Activated T-helper 2 cell treated with anti-CD3 and anti-CD28 coated beads, Interferon-gamma antibody, Interleukin-2, Interleukin-4, amounts not matched to agents 10 μg/mL and 5 μg/mL and 100 μg/mL, durations not matched to agents 14 hours and 24 hours and 36 hours (primary cell): Measurements from ENCODE around the gene SLC39A1. TPM values are rescaled to one million over a fixed set of nuclear protein-coding genes. Genes with fewer than 3 reads are reported as not detected.

ENCODE experiments used
- DNase-seq: peaks from one replicate; pipeline ENCODE4 v3.0.0; 2021; ENCODE audit warnings: low spot score
- H3K27ac Mint-ChIP-seq: one replicate; pipeline ENCODE4 v1.8.0; 2021; ENCODE audit warnings: mixed read lengths
- H3K27me3 Mint-ChIP-seq: one replicate; pipeline ENCODE4 v1.8.0; 2021; ENCODE audit warnings: low read depth, mixed read lengths
- H3K36me3 Mint-ChIP-seq: one replicate; pipeline ENCODE4 v1.8.0; 2021; ENCODE audit warnings: low read depth, mixed read lengths
- H3K4me1 Mint-ChIP-seq: one replicate; pipeline ENCODE4 v1.8.0; 2021; ENCODE audit warnings: low read depth, mixed read lengths
- H3K4me3 Mint-ChIP-seq: one replicate; pipeline ENCODE4 v1.8.0; 2021; ENCODE audit warnings: low read depth, mild to moderate bottlenecking, moderate library complexity, mixed read lengths
- H3K9me3 Mint-ChIP-seq: one replicate; pipeline ENCODE4 v1.8.0; 2021; ENCODE audit warnings: mixed read lengths
- intact Hi-C: fragments of 100-400 bp; cut with micrococcal nuclease; formaldehyde crosslinking; loops from one replicate; pipeline ENCODE4 v1.15.1; 2023
- total RNA-seq: library from RNA; stranded (reverse); gene quantifications from 2 replicates; pipeline ENCODE4 v1.2.3, GENCODE V29; 2022

SLC39A1 gene
- total RNA-seq, 1 donor from 2014 or later: 76.5 TPM

DNA sequence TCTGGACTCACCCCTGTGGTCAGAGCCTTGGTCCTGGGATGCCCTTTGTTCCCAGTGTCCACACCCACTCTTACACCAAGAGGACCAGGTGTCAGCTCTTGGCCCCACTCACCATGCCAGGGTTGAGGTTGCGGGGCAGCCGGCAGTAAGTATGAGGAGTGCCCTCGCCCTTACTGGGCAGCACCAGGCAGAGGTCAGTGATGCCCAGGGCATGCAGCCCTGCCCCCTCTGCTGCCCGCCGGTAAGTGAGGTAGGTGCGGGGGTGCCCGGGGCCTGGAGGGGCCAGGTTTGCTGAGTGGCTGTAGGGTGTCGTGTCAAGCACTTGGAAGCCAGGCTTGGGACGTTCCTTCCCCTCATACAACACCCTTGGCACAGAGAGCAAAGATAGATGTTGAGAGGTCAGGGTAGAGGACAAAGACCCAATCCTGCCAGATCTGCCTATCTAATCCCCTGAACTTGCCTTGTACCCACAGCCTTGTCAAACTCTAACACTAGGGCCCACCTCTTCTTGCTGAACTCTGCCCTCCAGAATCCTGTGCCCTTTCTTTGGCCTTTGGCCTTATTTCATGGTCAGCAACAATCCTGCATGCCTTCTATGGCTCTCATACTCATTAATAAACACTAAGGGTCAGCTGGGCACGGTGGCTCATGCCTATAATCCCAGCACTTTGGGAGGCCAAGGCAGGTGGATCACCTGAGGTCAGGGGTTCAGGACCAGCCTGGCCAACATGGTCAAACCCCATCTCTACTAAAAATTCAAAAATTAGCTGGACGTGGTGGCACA, 20.4 kb downstream of the SLC39A1 start:
- H3K4me3 Mint-ChIP-seq: no peak overlapping the region
- no peak overlapping the region for H3K27ac Mint-ChIP-seq
- no peaks in the 10 kb centered on the region for H3K9me3 Mint-ChIP-seq
- peaks cover 20% of the 10 kb centered on the region for H3K4me1 Mint-ChIP-seq
- H3K27me3 Mint-ChIP-seq: no peaks in the 10 kb centered on the region
- no peak for DNase-seq
- peaks cover 67% of the 10 kb centered on the region for H3K36me3 Mint-ChIP-seq
- intact Hi-C loops: no loop called here

DNA sequence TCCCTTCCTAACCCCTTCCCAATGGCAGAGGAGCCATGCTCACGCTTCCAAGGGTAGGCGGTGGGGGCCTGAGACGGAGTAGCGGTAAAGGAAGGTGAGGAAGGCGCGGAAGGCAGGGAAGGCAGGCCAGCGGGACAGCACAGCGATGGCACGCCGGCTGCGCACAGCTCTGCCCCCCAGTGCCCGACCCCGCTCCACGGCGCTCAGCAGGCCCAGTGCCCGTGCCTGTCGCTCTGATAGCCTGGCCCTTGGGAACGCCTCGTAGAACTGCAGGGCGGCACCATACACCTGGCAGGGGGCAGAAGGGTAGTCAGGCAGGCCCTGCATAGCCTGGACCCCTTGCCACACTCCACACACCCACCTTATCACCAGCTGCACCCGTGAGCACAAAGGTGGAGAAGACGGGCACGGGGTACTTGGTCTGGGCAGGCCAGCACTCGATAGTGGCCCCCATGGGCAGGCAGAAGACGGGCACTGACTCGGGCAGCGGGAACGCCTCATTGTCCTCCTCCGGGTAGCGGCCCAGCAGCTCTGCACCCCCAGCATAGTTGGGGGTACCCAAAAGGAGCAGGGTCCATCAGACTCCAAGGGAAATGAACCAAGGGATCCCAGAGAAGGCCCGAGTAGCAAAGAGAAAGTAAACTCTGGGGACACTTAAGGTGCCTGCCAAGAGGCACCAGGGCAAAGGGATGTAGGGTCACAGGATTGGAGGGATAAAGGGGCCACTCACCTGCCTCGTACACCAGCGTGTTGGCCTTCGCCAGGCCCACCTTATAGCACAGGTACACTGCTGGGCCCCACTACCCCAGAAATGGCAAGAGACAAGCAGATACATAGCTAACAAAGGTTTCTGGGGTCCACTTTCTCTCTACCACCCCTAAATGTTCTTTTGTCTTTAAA, 21.3 kb downstream of the SLC39A1 start:
- Mint-ChIP-seq H3K27me3 (no peaks in the 10 kb centered on the region), H3K36me3 (peaks cover 68% of the 10 kb centered on the region), H3K4me1 (peaks cover 19% of the 10 kb centered on the region), H3K4me3 (no peak overlapping the region), H3K27ac (no peak overlapping the region), H3K9me3 (no peaks in the 10 kb centered on the region)
- intact Hi-C loops: no loop called here
- no peak for DNase-seq

DNA sequence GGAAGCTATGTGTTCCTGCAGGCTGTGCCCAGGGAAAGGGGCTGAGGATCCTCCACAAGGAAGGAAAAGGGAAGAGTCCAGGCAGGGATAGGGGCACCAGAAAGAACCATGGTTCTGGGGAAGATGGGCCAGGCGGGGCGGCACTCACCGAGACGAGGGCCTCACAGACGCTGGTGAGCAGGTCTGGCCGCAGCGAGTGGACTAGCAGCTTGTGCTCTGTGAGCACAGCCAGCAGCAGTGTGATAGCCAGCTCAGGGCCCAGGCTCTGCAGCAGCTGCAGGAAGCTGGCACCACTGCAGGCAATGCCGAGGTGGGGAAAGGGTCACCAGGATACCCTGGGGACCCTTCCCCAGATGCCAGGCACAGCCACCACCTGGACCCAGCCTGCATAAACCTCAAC, 22.6 kb downstream of the SLC39A1 start:
- Mint-ChIP-seq H3K9me3 (no peaks in the 10 kb centered on the region), H3K27ac (no peak overlapping the region), H3K36me3 (peaks cover 76% of the 10 kb centered on the region), H3K4me1 (peaks cover 15% of the 10 kb centered on the region), H3K27me3 (no peaks in the 10 kb centered on the region), H3K4me3 (no peak overlapping the region)
- intact Hi-C loops: no loop called here
- no peak for DNase-seq

DNA sequence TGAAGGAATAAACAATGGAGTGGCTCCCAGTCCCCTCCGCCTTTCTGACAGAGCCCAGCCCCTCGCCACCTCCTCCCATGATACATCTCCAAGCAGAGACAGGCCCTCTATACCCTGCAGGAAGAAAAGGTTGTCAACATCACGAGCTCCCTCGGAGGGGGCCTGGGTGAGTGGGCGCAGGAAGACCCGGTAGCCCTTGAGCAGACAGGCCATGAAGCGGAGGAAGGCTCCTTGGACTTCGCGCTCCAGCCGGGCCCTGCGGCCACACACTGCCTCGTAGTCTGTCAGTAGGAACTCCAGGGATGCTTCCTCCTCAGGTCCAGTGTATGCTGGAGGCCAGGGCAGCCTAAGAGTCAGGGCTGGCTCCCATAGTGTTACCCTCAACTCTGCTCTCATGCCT, 23.9 kb downstream of the SLC39A1 start:
- no peak for DNase-seq
- Mint-ChIP-seq H3K4me1 (peaks cover 10% of the 10 kb centered on the region), H3K27me3 (no peaks in the 10 kb centered on the region), H3K4me3 (no peak overlapping the region), H3K9me3 (no peaks in the 10 kb centered on the region), H3K27ac (no peak overlapping the region), H3K36me3 (peaks cover 85% of the 10 kb centered on the region)
- intact Hi-C loops: no loop called here

DNA sequence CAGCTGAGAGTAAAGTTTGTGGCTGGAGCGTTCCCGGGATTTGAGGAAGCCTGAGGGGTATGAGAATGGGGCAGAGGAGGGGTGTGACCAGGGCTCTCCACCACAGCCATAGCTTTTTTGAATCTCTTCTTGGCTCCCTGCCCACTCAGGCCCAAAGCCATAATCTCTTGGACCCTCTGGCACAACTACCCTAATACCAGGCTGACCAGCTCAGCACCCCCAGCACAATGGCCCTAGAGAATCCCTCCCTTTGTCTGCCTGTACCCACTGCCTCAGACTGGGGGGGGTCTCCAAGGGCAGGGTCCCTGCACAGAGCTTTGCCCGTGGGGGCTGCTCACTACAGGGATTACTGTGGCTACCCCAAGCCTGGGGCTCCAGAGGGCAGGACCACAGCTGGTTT, 24.3 kb downstream of the SLC39A1 start:
- Mint-ChIP-seq H3K36me3 (peaks cover 85% of the 10 kb centered on the region), H3K9me3 (no peaks in the 10 kb centered on the region), H3K27ac (no peak overlapping the region), H3K4me3 (no peak overlapping the region), H3K4me1 (peaks cover 7% of the 10 kb centered on the region), H3K27me3 (no peaks in the 10 kb centered on the region)
- DNase-seq: no peak
- intact Hi-C loops: no loop called here

DNA sequence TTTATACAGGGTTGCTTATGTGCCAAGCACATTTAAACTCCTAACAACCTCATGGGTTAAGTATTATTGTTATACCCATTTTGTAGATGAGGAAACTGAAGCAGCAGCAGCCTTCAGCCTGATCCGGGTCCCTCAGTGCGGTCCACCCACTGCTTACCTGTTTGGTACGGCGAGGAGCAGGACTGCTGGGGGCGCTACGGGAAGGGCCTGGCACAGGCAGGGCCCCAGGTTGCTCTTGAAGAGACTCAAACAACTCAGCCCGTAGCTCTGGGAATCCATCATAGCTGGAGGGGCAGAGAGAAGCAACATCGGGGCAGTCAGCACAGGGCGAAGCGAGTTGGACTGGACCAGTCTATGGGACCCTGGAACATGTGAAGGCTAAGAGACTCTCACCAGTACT, 26.0 kb downstream of the SLC39A1 start:
- no peak overlapping the region for H3K4me3 Mint-ChIP-seq

DNA sequence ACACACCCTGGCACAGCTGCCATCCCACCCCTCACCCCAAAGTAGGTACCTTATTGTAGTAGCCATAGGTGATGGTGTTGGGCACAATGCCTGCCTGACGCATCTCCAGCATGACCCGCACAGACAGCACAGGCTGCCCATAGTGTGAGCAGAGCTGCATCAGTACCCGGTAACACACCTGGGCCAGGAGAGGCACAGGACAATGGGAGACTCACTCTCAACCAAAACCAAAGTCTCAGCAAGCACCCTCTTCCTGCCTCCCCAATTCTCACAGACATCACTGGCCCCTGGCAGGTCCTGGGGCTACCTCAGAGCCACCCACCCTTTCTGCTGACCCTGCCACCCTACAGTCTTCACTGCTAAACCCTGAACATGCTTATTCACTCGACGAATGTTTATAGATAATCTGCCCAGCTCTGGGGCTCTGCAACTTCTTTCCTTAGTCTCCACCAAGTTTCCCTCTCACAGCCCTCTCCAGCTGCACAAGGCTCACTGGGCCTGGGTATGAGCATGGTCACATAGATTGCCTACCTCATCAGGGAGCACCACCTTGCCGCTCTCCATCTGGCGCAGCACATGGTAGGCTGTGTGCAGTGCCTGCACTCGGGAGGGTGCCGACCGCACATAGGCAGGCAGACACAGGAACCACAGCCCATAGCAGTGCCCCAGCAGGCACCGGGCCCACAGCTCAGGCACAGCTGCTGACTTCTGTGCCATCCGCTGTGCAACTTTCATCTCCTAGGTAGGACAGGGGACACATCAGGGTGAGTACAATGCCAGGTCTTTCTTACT, 27.1 kb downstream of the SLC39A1 start:
- intact Hi-C loops: no loop called here
- Mint-ChIP-seq H3K4me3 (no peak overlapping the region), H3K36me3 (peaks cover 78% of the 10 kb centered on the region), H3K27ac (no peak overlapping the region), H3K27me3 (no peaks in the 10 kb centered on the region), H3K9me3 (no peaks in the 10 kb centered on the region), H3K4me1 (no peaks in the 10 kb centered on the region)
- DNase-seq: no peak

More for the DNA sequence above, 26.0 kb downstream of the SLC39A1 start:
- Mint-ChIP-seq H3K27ac (no peak overlapping the region), H3K4me1 (no peaks in the 10 kb centered on the region), H3K9me3 (no peaks in the 10 kb centered on the region), H3K27me3 (no peaks in the 10 kb centered on the region), H3K36me3 (peaks cover 81% of the 10 kb centered on the region)
- intact Hi-C loops: no loop called here
- DNase-seq: no peak

DNA sequence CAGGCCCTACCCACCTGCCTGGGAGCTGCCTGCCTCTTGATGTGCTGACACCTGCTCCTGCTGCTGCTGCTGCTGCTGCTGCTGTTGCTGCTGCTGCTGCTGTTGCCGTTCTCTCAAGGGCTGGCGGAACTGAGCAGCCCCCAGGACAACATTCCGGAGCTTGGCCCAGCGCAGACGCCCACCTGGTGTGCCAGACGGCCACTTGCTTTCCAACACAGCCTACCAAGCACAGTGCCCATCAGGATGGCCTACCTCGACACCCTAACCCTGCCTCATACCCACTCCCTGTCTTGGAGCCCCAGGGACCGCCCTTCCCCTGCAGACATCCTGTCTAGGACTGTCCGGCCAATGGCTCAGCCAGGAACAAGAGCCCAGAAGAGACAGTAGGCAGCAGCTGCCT, 28.6 kb downstream of the SLC39A1 start:
- no peak for DNase-seq
- Mint-ChIP-seq H3K36me3 (peaks cover 76% of the 10 kb centered on the region), H3K4me3 (no peak overlapping the region), H3K27me3 (no peaks in the 10 kb centered on the region), H3K27ac (no peak overlapping the region), H3K4me1 (no peaks in the 10 kb centered on the region), H3K9me3 (no peaks in the 10 kb centered on the region)
- intact Hi-C loops: no loop called here

DNA sequence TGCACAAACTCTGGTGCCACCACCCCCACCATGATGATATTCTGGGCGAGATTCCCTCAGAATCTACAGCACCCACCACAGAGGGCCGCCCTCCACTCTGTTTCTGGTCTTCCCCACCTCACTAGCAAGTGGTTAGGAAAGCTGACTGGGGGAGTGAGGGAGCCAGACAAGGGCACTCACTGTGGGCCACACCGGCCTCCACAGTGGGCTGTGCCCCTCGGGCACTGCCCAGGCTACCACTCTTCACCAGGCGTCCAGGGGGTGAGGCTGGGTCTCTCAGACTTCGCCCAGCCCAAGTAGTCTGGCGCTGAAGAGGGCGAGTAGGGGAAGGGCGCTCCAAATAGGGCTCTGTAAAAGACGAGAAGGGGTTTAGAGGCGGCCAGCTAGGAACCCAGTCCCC, 29.4 kb downstream of the SLC39A1 start:
- intact Hi-C loops: no loop called here
- DNase-seq: no peak
- Mint-ChIP-seq H3K36me3 (peaks cover 74% of the 10 kb centered on the region), H3K27me3 (no peaks in the 10 kb centered on the region), H3K4me1 (no peaks in the 10 kb centered on the region), H3K27ac (no peak overlapping the region), H3K4me3 (no peak overlapping the region), H3K9me3 (no peaks in the 10 kb centered on the region)

DNA sequence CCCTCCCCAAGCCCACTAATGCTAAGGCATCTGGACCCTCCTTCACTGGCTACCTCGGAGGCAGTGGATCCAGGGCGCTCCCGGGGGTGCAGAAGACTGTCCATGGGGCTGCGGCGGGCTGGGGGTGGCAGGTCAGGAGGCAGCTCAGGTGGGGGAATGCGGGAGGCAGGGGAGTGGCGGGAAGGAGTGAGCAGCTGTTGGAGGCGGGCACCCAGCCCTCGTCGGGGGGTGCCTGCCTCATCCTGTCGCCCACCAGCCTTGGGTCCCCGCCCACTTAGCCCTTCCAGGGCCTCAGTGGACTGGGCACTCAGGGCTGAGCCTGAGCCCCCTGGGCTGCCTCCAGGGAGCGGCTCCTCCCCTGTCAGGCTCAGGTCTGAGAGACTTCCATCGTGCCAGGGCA, 29.9 kb downstream of the SLC39A1 start:
- no peaks in the 10 kb centered on the region for H3K9me3 Mint-ChIP-seq
- no peaks in the 10 kb centered on the region for H3K4me1 Mint-ChIP-seq
- intact Hi-C loops: no loop called here
- no peak for DNase-seq
- no peaks in the 10 kb centered on the region for H3K27me3 Mint-ChIP-seq
- peaks cover 73% of the 10 kb centered on the region for H3K36me3 Mint-ChIP-seq
- no peak overlapping the region for H3K27ac Mint-ChIP-seq
- no peak overlapping the region for H3K4me3 Mint-ChIP-seq

DNA sequence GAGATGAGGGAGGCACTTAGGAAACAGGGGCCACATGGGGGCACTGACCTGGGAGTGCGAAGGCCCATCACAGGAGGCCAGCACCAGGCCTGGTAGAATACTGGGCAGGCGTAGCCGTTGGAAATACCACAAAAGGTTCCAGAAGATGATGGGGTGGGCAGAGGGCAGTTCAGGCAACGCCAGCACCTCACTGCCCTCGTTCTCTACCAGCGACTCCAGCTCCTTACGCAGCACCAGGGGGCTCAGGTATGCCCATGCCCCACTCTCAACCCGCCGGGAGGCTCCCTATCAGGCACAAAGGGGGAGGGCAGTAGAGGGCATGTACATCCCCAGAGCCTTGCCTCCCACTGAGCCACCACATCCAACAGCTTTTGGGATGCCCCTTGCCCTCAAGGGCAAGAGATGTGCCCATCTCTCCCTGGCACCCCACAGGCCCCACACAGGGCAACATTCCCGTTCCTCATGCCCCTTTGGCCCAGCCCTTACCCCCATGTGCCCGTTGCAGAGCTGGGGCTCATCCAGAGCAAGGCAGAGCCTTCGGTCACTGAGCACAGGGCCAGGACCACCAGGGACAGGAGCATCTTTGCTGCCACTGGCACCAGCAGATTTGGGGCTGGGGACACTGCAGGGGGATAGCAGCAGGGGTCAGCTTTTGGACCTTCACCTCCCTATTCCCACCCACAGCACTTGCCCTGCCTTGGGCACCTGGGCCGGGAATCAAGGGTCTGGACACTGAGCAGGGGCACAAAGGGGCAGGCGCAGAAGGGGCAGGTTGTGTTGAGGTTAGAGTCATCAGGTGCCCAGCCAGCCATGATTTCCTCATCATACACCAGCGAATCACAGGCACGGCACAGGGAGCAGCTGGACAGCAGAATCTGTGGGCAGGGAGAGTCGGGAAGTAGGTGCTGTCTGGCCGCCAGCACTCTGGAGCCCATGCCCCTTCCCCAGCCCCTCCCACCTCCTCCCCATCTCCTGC, 30.9 kb downstream of the SLC39A1 start:
- no peak overlapping the region for H3K27ac Mint-ChIP-seq
- H3K27me3 Mint-ChIP-seq: no peaks in the 10 kb centered on the region
- H3K9me3 Mint-ChIP-seq: no peaks in the 10 kb centered on the region
- H3K4me1 Mint-ChIP-seq: peaks cover 4% of the 10 kb centered on the region
- DNase-seq: no peak
- peaks cover 68% of the 10 kb centered on the region for H3K36me3 Mint-ChIP-seq
- H3K4me3 Mint-ChIP-seq: no peak overlapping the region
- intact Hi-C loops: no loop called here
